Neural cell (in vitro differentiated cells): ENCODE results near the gene VCX2. TPM values are rescaled to one million over a fixed set of nuclear protein-coding genes. Genes with fewer than 3 reads are reported as not detected.
A peak's percentile ranks its signal among the peaks of the same experiment; 100 is the strongest.

Experiments used
- H2AFZ ChIP-seq: fragments of 200-600, 300-800 bp; sonication (generic), shearing (Covaris generic); 2 replicates; pipeline ENCODE4 v1.6.0; 2014; ENCODE audit warnings: low read depth, mild to moderate bottlenecking, antibody characterized with exemption, low read length, moderate library complexity
- H3F3A ChIP-seq: fragments of 200-600 bp; shearing (Covaris generic); 2 replicates; pipeline ENCODE4 v1.6.1; 2016; ENCODE audit warnings: mild to moderate bottlenecking, moderate library complexity, mixed read lengths, antibody characterized with exemption, low read length; ENCODE audit not compliant: insufficient read depth, poor library complexity, severe bottlenecking
- H3K27ac ChIP-seq: fragments of 200-600, 300-800 bp; sonication (generic), shearing (Covaris generic); 2 replicates; pipeline ENCODE4 v1.5.1; 2014; ENCODE audit warnings: mild to moderate bottlenecking, low read length, moderate library complexity
- H3K27me3 ChIP-seq: fragments of 300-800, 200-600 bp; sonication (generic), shearing (Covaris generic); 2 replicates; pipeline ENCODE4 v1.6.0; 2014; ENCODE audit warnings: mild to moderate bottlenecking, low read depth, low read length, moderate library complexity; ENCODE audit not compliant: insufficient read depth
- H3K36me3 ChIP-seq: fragments of 300-800, 200-600 bp; sonication (generic), shearing (Covaris generic); 2 replicates; pipeline ENCODE4 v1.5.1; 2014; ENCODE audit warnings: mild to moderate bottlenecking, antibody characterized with exemption, low read length, moderate library complexity; ENCODE audit not compliant: insufficient read depth
- H3K4me2 ChIP-seq: fragments of 300-800, 200-600 bp; sonication (generic), shearing (Covaris generic); 2 replicates; pipeline ENCODE4 v1.6.0; 2014; ENCODE audit warnings: mild to moderate bottlenecking, low read length
- H3K4me3 ChIP-seq: fragments of 300-800, 200-600 bp; sonication (generic), shearing (Covaris generic); 2 replicates; pipeline ENCODE4 v1.5.1; 2014; ENCODE audit warnings: mild to moderate bottlenecking, low read length, moderate library complexity
- H3K79me2 ChIP-seq: fragments of 200-600 bp; shearing (Covaris generic); replicated peaks from 2 replicates; pipeline ENCODE4 v1.6.0; 2014; ENCODE audit warnings: mild to moderate bottlenecking, low read length, moderate library complexity; ENCODE audit not compliant: insufficient read depth
- H3K9ac ChIP-seq: fragments of 300-800, 200-600 bp; sonication (generic), shearing (Covaris generic); 2 replicates; pipeline ENCODE4 v1.6.1; 2016; ENCODE audit warnings: mild to moderate bottlenecking, low read length, mixed read lengths
- H3K9me2 ChIP-seq: fragments of 200-600 bp; shearing (Covaris generic); 2 replicates; pipeline ENCODE4 v1.6.1; 2016; ENCODE audit warnings: mild to moderate bottlenecking, low read length, mixed read lengths; ENCODE audit not compliant: insufficient read depth
- H3K9me3 ChIP-seq: fragments of 200-600, 300-800 bp; sonication (generic), shearing (Covaris generic); 2 replicates; pipeline ENCODE4 v1.6.1; 2016; ENCODE audit warnings: mild to moderate bottlenecking, mixed run types, low read length, moderate library complexity, mixed read lengths
- H4K20me1 ChIP-seq: fragments of 200-600 bp; shearing (Covaris generic); 2 replicates; pipeline ENCODE4 v1.6.1; 2016; ENCODE audit warnings: mild to moderate bottlenecking, mixed run types; ENCODE audit not compliant: insufficient read depth
- EP300 ChIP-seq: fragments of 450-650 bp; conservative IDR thresholded peaks from 2 replicates; pipeline ENCODE4 v1.6.1; 2014; ENCODE audit warnings: antibody characterized with exemption, mild to moderate bottlenecking, moderate library complexity; ENCODE audit not compliant: poor library complexity, severe bottlenecking
- EZH2 ChIP-seq: fragments of 200-600, 300-800 bp; shearing (Covaris generic), sonication (generic); IDR thresholded peaks from 2 replicates; pipeline ENCODE4 v1.6.1; 2014; ENCODE audit warnings: antibody characterized with exemption, low read length, borderline replicate concordance, mild to moderate bottlenecking; ENCODE audit not compliant: insufficient read depth, poor library complexity, severe bottlenecking
- MXI1 ChIP-seq: fragments of 450-650 bp; conservative IDR thresholded peaks from 2 replicates; pipeline ENCODE4 v1.6.1; 2014; ENCODE audit warnings: antibody characterized with exemption, mild to moderate bottlenecking; ENCODE audit not compliant: poor library complexity, severe bottlenecking
- POLR2AphosphoS5 ChIP-seq: IDR thresholded peaks from 2 replicates; pipeline ENCODE4 v1.6.1; 2012
- RAD21 ChIP-seq: fragments of 450-650 bp; conservative IDR thresholded peaks from 2 replicates; pipeline ENCODE4 v1.6.1; 2014; ENCODE audit warnings: antibody characterized with exemption, mild to moderate bottlenecking, moderate library complexity
- REST ChIP-seq: IDR thresholded peaks from 2 replicates; pipeline ENCODE4 v1.6.1; 2012; ENCODE audit warnings: borderline replicate concordance
- SMC3 ChIP-seq: fragments of 450-650 bp; conservative IDR thresholded peaks from 2 replicates; pipeline ENCODE4 v1.6.1; 2014; ENCODE audit warnings: antibody characterized with exemption, mild to moderate bottlenecking, moderate library complexity; ENCODE audit not compliant: poor library complexity
- TAF1 ChIP-seq: IDR thresholded peaks from 2 replicates; pipeline ENCODE4 v1.6.1; 2012; ENCODE audit warnings: low read depth
- polyA plus RNA-seq: library from polyadenylated mRNA; depleted of rRNA; stranded (reverse); fragments of >200 nt; gene quantifications from 2 replicates; pipeline ENCODE4 v1.2.3, GENCODE V29; 2014
- TF ChIP-seq, protein P1 (sequence below): fragments of 450-650 bp; IDR thresholded peaks from 2 replicates; pipeline ENCODE4 v1.5.1; 2014; ENCODE audit warnings: antibody characterized with exemption, mild to moderate bottlenecking, moderate library complexity; ENCODE audit not compliant: poor library complexity, severe bottlenecking

VCX2 gene
- polyA plus RNA-seq, 1 donor from 2014 or later: not detected

DNA sequence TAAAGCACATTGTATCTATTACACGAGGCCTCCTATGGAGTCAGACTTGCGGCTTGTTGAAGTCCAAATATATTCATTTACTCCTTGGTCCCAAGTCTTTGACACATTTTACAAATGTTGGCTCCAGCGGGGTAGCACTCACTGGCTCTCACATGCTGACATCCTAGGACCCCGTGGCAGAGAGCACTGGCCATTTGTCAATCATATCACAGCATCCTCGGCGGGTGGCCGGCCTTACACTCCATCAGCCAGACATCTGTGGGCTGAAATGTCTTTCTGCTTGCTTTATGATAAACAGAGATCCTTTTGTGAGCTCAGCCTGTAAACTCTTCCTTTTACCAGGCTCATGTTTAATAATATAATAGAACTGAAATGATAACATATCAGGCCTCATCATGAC lies 25.7 kb upstream of the VCX2 start:
- H3K9me3 ChIP-seq: no peaks in the 10 kb centered on the region
- no peak overlapping the region for H2AFZ ChIP-seq
- H3K27me3 ChIP-seq: no peaks in the 10 kb centered on the region
- no peak overlapping the region for H3K4me3 ChIP-seq
- H3K36me3 ChIP-seq: no peaks in the 10 kb centered on the region
- no peaks in the 10 kb centered on the region for H4K20me1 ChIP-seq
- H3K27ac ChIP-seq: no peak overlapping the region
- H3F3A ChIP-seq: no peaks in the 10 kb centered on the region
- no peaks in the 10 kb centered on the region for H3K79me2 ChIP-seq
- no peaks in the 10 kb centered on the region for H3K9me2 ChIP-seq
- no peak overlapping the region for H3K9ac ChIP-seq
- peak; percentile 14 for TF ChIP-seq EP300
- no peak for TF ChIP-seq RAD21
- TF ChIP-seq POLR2AphosphoS5: peak; percentile 24
- no peak for TF ChIP-seq SMC3
- TF ChIP-seq EZH2: no peak
- TF ChIP-seq TAF1: no peak
- TF ChIP-seq REST: no peak
- no peak overlapping the region for H3K4me2 ChIP-seq

DNA sequence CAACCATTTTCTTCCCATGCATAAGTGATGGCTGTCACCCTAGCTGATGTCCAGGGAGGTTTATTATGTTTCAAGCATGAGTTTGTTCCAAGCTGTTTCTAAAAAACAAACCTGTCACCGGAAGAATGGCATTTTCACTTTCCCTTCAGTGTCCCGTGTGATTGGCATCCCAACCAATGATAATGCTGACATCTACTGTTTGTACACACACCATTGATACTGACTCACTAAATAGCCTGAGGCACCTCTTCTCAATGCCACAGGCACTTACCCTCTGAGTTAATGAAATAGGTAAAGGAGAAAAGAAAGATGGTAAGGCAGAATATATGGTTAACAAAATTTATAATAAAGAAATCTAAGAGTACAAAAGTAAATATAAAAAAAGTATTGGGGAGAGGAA lies 23.1 kb upstream of the VCX2 start:
- Histone ChIP-seq H3K79me2 (no peaks in the 10 kb centered on the region), H3K4me2 (no peak overlapping the region), H3K9ac (no peak overlapping the region), H3K4me3 (no peak overlapping the region), H3K27me3 (no peaks in the 10 kb centered on the region), H3K36me3 (no peaks in the 10 kb centered on the region), H3K9me2 (no peaks in the 10 kb centered on the region), H4K20me1 (no peaks in the 10 kb centered on the region), H3K9me3 (no peaks in the 10 kb centered on the region), H3K27ac (no peak overlapping the region), H3F3A (no peaks in the 10 kb centered on the region), H2AFZ (no peak overlapping the region)
- TF ChIP-seq EP300 (no peak), SMC3 (no peak), REST (no peak), TAF1 (no peak), MXI1 (no peak), POLR2AphosphoS5 (no peak), RAD21 (no peak), EZH2 (no peak)
- TF ChIP-seq, protein P1, sequence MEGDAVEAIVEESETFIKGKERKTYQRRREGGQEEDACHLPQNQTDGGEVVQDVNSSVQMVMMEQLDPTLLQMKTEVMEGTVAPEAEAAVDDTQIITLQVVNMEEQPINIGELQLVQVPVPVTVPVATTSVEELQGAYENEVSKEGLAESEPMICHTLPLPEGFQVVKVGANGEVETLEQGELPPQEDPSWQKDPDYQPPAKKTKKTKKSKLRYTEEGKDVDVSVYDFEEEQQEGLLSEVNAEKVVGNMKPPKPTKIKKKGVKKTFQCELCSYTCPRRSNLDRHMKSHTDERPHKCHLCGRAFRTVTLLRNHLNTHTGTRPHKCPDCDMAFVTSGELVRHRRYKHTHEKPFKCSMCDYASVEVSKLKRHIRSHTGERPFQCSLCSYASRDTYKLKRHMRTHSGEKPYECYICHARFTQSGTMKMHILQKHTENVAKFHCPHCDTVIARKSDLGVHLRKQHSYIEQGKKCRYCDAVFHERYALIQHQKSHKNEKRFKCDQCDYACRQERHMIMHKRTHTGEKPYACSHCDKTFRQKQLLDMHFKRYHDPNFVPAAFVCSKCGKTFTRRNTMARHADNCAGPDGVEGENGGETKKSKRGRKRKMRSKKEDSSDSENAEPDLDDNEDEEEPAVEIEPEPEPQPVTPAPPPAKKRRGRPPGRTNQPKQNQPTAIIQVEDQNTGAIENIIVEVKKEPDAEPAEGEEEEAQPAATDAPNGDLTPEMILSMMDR: no peak
